AG10803 (cell line): Measurements from ENCODE around the gene TRIM2.

Experiments
- DNase-seq: peaks from one replicate; pipeline ENCODE4 v3.0.0; 2010; ENCODE audit warnings: low read depth
- H3K4me3 ChIP-seq: 2 replicates; pipeline ENCODE4 v1.5.1; 2011; ENCODE audit warnings: mild to moderate bottlenecking, low read length, control low read depth
- CTCF ChIP-seq: conservative IDR thresholded peaks from 2 replicates; pipeline ENCODE4 v1.5.1; 2011; ENCODE audit warnings: mild to moderate bottlenecking, low read length, control low read depth, inconsistent platforms

TRIM2 gene

GRCh38 chr4:153215921-153216320 is 11.7 kb downstream of the TRIM2 start:
- H3K4me3 ChIP-seq: no peak overlapping the region
- no peak for DNase-seq
- TF ChIP-seq CTCF: no peak

- DNase-seq: no peak
- TF ChIP-seq CTCF: no peak
- no peak overlapping the region for H3K4me3 ChIP-seq
These were observed 12.3 kb downstream of the TRIM2 start for GRCh38 chr4:153216546-153216945.

- TF ChIP-seq CTCF: no peak
- H3K4me3 ChIP-seq: no peak overlapping the region
- DNase-seq: peak; percentile 70
These were observed 13.2 kb downstream of the TRIM2 start for GRCh38 chr4:153217440-153217839.

GRCh38 chr4:153218961-153219360 is 14.7 kb downstream of the TRIM2 start:
- DNase-seq: no peak
- no peak for TF ChIP-seq CTCF
- H3K4me3 ChIP-seq: no peak overlapping the region

GRCh38 chr4:153220682-153221395 is 16.6 kb downstream of the TRIM2 start:
- DNase-seq: no peak
- TF ChIP-seq CTCF: no peak
- H3K4me3 ChIP-seq: no peak overlapping the region

GRCh38 chr4:153221783-153222706 is 17.8 kb downstream of the TRIM2 start:
- TF ChIP-seq CTCF: no peak
- H3K4me3 ChIP-seq: peak overlapping the region; percentile 75
- peak; percentile 81 for DNase-seq
